GM06990 (cell line): Measurements from ENCODE around the gene CLCN1.

Experiments used
- DNase-seq: peaks from one replicate; pipeline ENCODE4 v3.0.0-alpha.2; 2011; ENCODE audit not compliant: insufficient read length; ENCODE audit errors: extremely low read depth
- H3K27me3 ChIP-seq: replicated peaks from 2 replicates; pipeline ENCODE4 v1.6.0; 2011; ENCODE audit warnings: low read length; ENCODE audit not compliant: control insufficient read depth, insufficient read depth
- H3K36me3 ChIP-seq: 2 replicates; pipeline ENCODE4 v1.5.1; 2011; ENCODE audit warnings: low read length; ENCODE audit not compliant: control insufficient read depth, insufficient read depth
- H3K4me3 ChIP-seq: replicated peaks from 2 replicates; pipeline ENCODE4 v1.5.1; 2011; ENCODE audit warnings: low read depth, mild to moderate bottlenecking, control low read depth, low read length
- TF ChIP-seq, protein P1 (sequence below): IDR thresholded peaks from 2 replicates; pipeline ENCODE4 v1.5.1; 2011; ENCODE audit warnings: low read length, control low read depth, mild to moderate bottlenecking, inconsistent platforms; ENCODE audit not compliant: insufficient read depth, poor library complexity, severe bottlenecking

CLCN1 gene

DNA sequence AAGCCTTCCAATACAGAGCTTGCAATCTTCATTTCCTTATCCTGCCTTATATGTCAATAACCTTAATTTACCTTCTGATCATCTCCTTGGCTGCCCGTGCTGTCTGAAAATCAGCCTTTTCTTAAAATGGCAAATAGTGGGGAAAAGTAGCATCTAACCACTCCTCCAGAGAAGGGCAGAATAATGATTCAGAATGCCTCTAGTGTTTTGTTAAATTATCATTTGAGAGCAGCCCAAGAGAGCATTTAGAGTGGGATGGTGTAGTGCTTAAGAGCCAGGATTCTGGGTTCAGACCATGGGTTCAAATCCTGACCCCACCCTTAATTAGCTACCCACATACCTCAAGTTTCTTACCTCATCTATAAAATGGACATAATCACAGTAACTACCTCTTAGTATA is 35.8 kb upstream of the CLCN1 start:
- Histone ChIP-seq H3K4me3 (no peak overlapping the region), H3K36me3 (no peaks in the 10 kb centered on the region), H3K27me3 (no peaks in the 10 kb centered on the region)
- DNase-seq: no peak
- TF ChIP-seq, protein P1, sequence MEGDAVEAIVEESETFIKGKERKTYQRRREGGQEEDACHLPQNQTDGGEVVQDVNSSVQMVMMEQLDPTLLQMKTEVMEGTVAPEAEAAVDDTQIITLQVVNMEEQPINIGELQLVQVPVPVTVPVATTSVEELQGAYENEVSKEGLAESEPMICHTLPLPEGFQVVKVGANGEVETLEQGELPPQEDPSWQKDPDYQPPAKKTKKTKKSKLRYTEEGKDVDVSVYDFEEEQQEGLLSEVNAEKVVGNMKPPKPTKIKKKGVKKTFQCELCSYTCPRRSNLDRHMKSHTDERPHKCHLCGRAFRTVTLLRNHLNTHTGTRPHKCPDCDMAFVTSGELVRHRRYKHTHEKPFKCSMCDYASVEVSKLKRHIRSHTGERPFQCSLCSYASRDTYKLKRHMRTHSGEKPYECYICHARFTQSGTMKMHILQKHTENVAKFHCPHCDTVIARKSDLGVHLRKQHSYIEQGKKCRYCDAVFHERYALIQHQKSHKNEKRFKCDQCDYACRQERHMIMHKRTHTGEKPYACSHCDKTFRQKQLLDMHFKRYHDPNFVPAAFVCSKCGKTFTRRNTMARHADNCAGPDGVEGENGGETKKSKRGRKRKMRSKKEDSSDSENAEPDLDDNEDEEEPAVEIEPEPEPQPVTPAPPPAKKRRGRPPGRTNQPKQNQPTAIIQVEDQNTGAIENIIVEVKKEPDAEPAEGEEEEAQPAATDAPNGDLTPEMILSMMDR: no peak

DNA sequence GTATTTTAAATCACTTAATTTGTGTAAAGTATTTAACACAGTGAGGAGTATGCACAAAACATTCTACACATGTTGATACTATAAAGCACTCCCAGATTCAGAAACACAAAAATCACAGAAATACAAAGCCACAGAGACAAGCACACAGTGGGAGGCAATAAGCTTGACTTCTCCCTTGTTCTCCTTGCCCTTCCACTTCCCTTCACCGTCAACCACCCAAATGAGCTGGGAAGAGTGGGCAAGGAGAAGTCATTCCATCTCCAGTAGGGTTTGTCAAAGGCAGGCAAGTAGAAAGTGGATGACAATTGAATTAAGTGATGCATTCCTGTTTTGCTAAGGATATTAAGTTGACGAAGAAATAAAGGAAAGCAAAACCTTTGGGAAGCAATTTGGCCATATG is 35.3 kb upstream of the CLCN1 start:
- TF ChIP-seq, protein P1: no peak
- DNase-seq: no peak
- Histone ChIP-seq H3K4me3 (no peak overlapping the region), H3K36me3 (no peaks in the 10 kb centered on the region), H3K27me3 (no peaks in the 10 kb centered on the region)

DNA sequence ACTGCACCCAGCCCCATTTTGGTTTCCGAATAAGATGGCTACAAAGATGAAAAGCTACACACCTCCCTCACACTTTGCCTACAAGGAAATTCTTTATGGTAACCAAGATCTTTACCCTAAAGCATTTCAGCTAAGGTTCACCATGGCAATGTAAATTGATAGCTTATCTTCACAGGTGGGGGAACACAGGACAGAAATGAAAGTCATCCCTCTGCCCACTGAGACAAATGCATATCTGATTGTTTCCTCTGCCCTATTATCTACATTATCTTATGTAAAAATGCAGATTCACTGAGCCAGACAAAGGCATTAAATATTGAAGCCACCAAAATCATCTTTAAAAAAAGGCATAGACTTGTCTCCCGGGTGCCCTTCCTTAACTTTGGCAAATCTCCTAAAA is 34.4 kb upstream of the CLCN1 start:
- TF ChIP-seq, protein P1: no peak
- no peak overlapping the region for H3K4me3 ChIP-seq

GRCh38 chr7:143282124-143282523 is 33.8 kb upstream of the CLCN1 start:
- Histone ChIP-seq H3K36me3 (no peaks in the 10 kb centered on the region), H3K4me3 (no peak overlapping the region), H3K27me3 (no peaks in the 10 kb centered on the region)
- no peak for DNase-seq
- TF ChIP-seq, protein P1: no peak

More for the DNA sequence above, 34.4 kb upstream of the CLCN1 start:
- no peak for DNase-seq
- H3K27me3 ChIP-seq: no peaks in the 10 kb centered on the region
- H3K36me3 ChIP-seq: no peaks in the 10 kb centered on the region

- no peak overlapping the region for H3K4me3 ChIP-seq
- TF ChIP-seq, protein P1: no peak
- H3K36me3 ChIP-seq: no peaks in the 10 kb centered on the region
Measured at GRCh38 chr7:143283381-143283780, 32.5 kb upstream of the CLCN1 start.

More at GRCh38 chr7:143283381-143283780, 32.5 kb upstream of the CLCN1 start:
- DNase-seq: no peak
- H3K27me3 ChIP-seq: no peaks in the 10 kb centered on the region
